Neural cell (in vitro differentiated cells): ENCODE data around the gene CHCHD3.

ENCODE experiments used
- EZH2 ChIP-seq: fragments of 200-600, 300-800 bp; shearing (Covaris generic), sonication (generic); IDR thresholded peaks from 2 replicates; pipeline ENCODE4 v1.6.1; 2014; ENCODE audit warnings: antibody characterized with exemption, low read length, borderline replicate concordance, mild to moderate bottlenecking; ENCODE audit not compliant: insufficient read depth, poor library complexity, severe bottlenecking
- MXI1 ChIP-seq: fragments of 450-650 bp; conservative IDR thresholded peaks from 2 replicates; pipeline ENCODE4 v1.6.1; 2014; ENCODE audit warnings: antibody characterized with exemption, mild to moderate bottlenecking; ENCODE audit not compliant: poor library complexity, severe bottlenecking
- POLR2AphosphoS5 ChIP-seq: IDR thresholded peaks from 2 replicates; pipeline ENCODE4 v1.6.1; 2012
- TAF1 ChIP-seq: IDR thresholded peaks from 2 replicates; pipeline ENCODE4 v1.6.1; 2012; ENCODE audit warnings: low read depth
- TF ChIP-seq, protein P1 (sequence below): fragments of 450-650 bp; IDR thresholded peaks from 2 replicates; pipeline ENCODE4 v1.5.1; 2014; ENCODE audit warnings: antibody characterized with exemption, mild to moderate bottlenecking, moderate library complexity; ENCODE audit not compliant: poor library complexity, severe bottlenecking
- TF ChIP-seq, protein P2 (sequence below): IDR thresholded peaks from 2 replicates; pipeline ENCODE4 v1.6.1; 2012; ENCODE audit warnings: borderline replicate concordance

DNA sequence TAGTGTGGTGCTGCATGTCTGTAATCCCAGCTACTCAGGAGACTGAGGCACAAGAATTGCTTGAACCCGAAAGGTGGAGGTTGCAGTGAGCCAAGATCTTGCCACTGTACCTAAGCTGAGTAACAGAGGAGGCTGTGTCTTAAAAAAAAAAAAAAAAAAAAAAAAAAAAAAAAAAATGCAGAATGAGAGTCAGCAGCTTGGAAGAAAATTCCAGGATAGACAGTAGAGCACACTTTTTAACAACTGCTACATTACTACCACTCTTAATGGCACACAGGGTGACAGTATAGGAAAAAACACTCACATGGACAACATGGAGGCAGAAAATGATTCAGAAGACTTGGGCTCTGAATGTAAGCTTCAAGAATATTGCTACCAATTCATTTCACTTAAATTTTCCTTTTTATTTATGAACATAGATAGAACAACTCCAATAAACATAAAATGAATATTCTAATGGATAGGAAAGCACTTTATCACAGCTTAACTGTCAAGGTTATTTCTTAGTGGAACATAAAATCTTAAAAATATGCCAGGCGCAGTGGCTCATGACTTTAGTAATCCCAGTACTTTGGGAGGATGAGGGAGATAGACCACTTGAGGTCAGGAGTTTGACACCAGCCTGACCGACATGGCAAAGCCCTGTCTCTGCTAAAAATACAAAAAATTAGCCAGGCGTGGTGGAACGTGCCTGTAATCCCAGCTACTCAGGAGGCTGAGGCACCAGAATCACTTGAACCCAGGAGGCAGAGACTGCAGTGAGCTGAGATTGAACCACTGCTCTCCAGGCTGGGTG lies 31.5 kb downstream of the CHCHD3 start:
- TF ChIP-seq, protein P1, sequence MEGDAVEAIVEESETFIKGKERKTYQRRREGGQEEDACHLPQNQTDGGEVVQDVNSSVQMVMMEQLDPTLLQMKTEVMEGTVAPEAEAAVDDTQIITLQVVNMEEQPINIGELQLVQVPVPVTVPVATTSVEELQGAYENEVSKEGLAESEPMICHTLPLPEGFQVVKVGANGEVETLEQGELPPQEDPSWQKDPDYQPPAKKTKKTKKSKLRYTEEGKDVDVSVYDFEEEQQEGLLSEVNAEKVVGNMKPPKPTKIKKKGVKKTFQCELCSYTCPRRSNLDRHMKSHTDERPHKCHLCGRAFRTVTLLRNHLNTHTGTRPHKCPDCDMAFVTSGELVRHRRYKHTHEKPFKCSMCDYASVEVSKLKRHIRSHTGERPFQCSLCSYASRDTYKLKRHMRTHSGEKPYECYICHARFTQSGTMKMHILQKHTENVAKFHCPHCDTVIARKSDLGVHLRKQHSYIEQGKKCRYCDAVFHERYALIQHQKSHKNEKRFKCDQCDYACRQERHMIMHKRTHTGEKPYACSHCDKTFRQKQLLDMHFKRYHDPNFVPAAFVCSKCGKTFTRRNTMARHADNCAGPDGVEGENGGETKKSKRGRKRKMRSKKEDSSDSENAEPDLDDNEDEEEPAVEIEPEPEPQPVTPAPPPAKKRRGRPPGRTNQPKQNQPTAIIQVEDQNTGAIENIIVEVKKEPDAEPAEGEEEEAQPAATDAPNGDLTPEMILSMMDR, result no peak
- TF ChIP-seq POLR2AphosphoS5, result no peak
- no peak for TF ChIP-seq EZH2
- TF ChIP-seq MXI1, result no peak
- TF ChIP-seq, protein P2, sequence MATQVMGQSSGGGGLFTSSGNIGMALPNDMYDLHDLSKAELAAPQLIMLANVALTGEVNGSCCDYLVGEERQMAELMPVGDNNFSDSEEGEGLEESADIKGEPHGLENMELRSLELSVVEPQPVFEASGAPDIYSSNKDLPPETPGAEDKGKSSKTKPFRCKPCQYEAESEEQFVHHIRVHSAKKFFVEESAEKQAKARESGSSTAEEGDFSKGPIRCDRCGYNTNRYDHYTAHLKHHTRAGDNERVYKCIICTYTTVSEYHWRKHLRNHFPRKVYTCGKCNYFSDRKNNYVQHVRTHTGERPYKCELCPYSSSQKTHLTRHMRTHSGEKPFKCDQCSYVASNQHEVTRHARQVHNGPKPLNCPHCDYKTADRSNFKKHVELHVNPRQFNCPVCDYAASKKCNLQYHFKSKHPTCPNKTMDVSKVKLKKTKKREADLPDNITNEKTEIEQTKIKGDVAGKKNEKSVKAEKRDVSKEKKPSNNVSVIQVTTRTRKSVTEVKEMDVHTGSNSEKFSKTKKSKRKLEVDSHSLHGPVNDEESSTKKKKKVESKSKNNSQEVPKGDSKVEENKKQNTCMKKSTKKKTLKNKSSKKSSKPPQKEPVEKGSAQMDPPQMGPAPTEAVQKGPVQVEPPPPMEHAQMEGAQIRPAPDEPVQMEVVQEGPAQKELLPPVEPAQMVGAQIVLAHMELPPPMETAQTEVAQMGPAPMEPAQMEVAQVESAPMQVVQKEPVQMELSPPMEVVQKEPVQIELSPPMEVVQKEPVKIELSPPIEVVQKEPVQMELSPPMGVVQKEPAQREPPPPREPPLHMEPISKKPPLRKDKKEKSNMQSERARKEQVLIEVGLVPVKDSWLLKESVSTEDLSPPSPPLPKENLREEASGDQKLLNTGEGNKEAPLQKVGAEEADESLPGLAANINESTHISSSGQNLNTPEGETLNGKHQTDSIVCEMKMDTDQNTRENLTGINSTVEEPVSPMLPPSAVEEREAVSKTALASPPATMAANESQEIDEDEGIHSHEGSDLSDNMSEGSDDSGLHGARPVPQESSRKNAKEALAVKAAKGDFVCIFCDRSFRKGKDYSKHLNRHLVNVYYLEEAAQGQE, result no peak
- no peak for TF ChIP-seq TAF1
